Upper lobe of left lung (tissue), 4 donors: ENCODE results near the gene TMED6.

Experiments
- EP300 ChIP-seq, 4 donors: sonication (generic); formaldehyde crosslinking; IDR thresholded peaks; one replicate each; pipeline ENCODE4 v1.5.1; 2017; ENCODE audit warnings: antibody characterized with exemption in 4 of 4, control low read depth in 2 of 4
- POLR2A ChIP-seq, 4 donors: fragments of 450-650 bp; IDR thresholded peaks; one replicate each; pipeline ENCODE4 v1.5.1; 2016 to 2017; ENCODE audit warnings: antibody characterized with exemption in 4 of 4, mild to moderate bottlenecking in 2 of 4
- POLR2AphosphoS5 ChIP-seq, 2 donors: sonication (generic); formaldehyde crosslinking; IDR thresholded peaks; one replicate each; pipeline ENCODE4 v1.5.1; 2017; ENCODE audit warnings: antibody characterized with exemption in 2 of 2
- TF ChIP-seq, protein P1 (sequence below), 6 experiments: fragments of 450-650 bp in 4 of 6; fragments of 200-600 bp in 2 of 6; sonication (generic) in 2 of 6; IDR thresholded peaks; one replicate each; pipeline ENCODE4 v1.5.1; 2016 to 2019; ENCODE audit warnings: antibody characterized with exemption in 6 of 6

DNA sequence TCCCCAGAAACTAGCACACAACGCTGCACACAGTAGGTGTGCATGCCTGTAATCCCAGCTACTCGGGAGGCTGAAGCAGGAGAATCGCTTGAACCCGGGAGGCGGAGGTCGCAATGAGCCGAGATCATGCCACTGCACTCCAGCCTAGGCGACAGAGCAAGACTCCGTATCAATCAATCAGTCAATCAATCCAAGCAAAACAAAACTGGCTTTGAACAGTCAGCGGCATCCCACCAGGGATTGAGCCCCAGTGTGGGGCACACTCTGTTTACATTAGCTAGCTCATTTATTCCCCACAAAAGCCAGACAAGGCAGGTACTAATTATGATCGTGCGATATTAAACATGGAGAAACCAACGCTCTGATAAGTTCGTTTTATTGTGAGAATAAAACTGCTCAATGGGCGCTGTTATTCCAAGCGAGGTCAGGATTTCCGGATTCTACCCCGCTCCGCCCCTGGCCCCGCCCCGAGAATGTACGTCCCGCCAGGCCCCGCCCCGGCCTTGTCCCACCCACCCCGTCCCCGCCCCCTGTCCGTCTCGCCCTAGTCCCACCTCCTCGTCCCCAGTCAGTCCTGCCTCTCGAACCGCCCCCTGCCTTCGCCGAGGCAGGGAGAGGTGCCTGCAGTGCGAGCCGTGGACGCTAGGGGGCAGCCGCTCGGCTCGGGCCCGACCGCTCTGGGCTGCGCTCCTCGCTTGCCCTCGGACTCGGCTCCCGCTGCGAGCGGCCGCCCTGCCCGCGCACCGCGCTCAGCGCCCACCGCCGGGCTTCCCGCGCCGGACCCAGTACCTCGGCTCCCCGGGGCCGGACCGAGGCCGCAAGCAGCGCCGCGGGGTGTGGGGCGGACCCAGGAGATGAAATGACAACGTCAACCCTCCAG lies 40.7 kb downstream of the TMED6 start, which contains the start of gene VPS4A:
- TF ChIP-seq, protein P1, sequence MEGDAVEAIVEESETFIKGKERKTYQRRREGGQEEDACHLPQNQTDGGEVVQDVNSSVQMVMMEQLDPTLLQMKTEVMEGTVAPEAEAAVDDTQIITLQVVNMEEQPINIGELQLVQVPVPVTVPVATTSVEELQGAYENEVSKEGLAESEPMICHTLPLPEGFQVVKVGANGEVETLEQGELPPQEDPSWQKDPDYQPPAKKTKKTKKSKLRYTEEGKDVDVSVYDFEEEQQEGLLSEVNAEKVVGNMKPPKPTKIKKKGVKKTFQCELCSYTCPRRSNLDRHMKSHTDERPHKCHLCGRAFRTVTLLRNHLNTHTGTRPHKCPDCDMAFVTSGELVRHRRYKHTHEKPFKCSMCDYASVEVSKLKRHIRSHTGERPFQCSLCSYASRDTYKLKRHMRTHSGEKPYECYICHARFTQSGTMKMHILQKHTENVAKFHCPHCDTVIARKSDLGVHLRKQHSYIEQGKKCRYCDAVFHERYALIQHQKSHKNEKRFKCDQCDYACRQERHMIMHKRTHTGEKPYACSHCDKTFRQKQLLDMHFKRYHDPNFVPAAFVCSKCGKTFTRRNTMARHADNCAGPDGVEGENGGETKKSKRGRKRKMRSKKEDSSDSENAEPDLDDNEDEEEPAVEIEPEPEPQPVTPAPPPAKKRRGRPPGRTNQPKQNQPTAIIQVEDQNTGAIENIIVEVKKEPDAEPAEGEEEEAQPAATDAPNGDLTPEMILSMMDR (IDR thresholded peaks at IDR 0.05), result peak; percentile 98 to 100 (median 99)
- TF ChIP-seq POLR2A (IDR thresholded peaks at IDR 0.05) (peak in 2 of 4 donors; percentile 81 to 86), POLR2AphosphoS5 (IDR thresholded peaks at IDR 0.05) (peak; percentile 72 to 73), EP300 (IDR thresholded peaks at IDR 0.05) (no peak)
